Breast epithelium (tissue), 3 donors: ENCODE data around the gene REXO2.

Experiments
- CTCF ChIP-seq, 3 donors: fragments of 450-650 bp; IDR thresholded peaks; one replicate each; pipeline ENCODE4 v1.5.1; 2016 to 2017; ENCODE audit warnings: antibody characterized with exemption in 3 of 3, mild to moderate bottlenecking in 3 of 3, moderate library complexity in 3 of 3
- POLR2A ChIP-seq: fragments of 450-650 bp; IDR thresholded peaks from one replicate; pipeline ENCODE4 v1.6.1; 2016; ENCODE audit warnings: antibody characterized with exemption, mild to moderate bottlenecking, moderate library complexity
- POLR2AphosphoS5 ChIP-seq, 3 donors: sonication (generic); formaldehyde crosslinking; IDR thresholded peaks; one replicate each; pipeline ENCODE4 v1.6.1; 2017; ENCODE audit warnings: antibody characterized with exemption in 3 of 3

DNA sequence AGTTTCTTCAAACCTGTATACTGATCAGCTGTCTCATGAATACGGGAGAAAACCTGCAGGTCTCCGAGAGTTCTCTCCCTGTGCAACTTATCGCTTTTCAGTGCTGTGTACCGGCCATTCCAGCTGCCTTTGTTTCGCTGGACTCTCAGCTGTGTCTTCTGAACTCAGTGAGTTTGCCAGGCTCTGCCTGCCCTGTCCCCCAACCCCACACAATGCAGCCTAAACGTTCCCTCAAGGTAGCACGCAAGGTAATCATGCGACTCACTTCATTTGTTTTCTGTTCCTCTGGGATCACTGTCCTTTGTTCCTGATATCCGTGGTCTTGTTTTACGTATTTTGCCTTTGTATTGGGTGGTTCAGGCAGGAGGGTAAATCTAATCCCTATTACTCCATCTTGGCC lies 25.3 kb upstream of the REXO2 start:
- no peak for TF ChIP-seq POLR2A
- no peak for TF ChIP-seq CTCF (IDR thresholded peaks at IDR 0.05)
- TF ChIP-seq POLR2AphosphoS5 (IDR thresholded peaks at IDR 0.05) = no peak
